NCI-H748 (cell line): Measurements from ENCODE around the gene TTC14.
A peak's percentile ranks its signal among the peaks of the same experiment; 100 is the strongest.
"Not testable (repeated sequence)": the region's sequence is repeated elsewhere in the genome, so short reads cannot be mapped to it uniquely, and the experiment has no call there.

Source experiments
- DNase-seq: peaks from one replicate; lab custom pipeline; 2025; ENCODE audit not compliant: unreplicated experiment; lab: John Stamatoyannopoulos, UW

The TTC14 gene

DNA sequence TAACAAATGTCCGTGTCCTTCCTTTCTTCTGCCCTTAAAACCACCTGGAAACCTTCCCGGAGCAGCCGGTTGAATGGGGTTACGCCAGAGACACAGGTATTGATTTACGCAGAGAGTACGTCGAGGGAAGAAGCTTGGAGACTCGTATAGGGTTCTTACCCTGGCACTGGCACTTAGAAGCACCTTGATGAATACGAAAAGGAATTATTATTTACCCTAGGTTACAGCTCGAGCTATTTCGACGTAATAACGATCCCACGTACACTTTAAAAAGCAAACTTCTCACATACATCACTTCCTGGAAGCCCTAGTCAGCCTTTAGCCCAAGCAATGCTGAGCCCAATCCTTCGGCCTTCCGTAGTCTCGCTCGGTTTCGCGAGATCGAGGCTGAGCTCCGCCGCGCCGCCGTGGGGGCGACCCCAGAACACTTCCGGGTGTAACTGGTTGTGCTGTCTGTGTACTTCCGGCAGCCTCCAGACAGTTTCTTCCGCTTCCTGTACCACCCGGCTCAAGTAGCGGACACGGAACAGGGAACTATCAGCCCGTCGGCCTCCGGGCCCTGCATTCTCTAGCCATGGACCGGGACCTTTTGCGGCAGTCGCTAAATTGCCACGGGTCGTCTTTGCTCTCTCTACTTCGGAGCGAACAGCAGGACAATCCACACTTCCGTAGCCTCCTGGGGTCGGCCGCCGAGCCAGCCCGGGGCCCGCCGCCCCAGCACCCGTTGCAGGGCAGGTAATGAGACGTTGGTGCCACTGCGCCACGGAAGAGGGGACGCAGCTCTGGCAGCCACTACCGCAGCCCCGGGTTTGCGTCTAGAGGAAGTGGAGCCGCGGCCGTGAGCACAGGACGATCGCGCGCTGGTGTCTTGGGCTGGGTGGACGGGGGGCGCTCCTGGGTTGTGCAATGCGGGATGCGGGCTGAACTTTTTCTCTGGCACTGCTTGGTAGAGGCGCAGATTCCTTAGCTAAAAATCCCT is at the start of gene TTC14:
TSS of gene TTC14 (plus strand) at position 476 of the 979 bp plus-strand sequence. CDS start at position 575, 99 bp downstream.
- peak; percentile 91 for DNase-seq

- DNase-seq: peak; percentile 84
Measured at GRCh38 chr3:180563406-180563805, 38.6 kb upstream of the TTC14 start.

GRCh38 chr3:180564676-180565075 is 37.3 kb upstream of the TTC14 start:
- DNase-seq: no peak

DNA sequence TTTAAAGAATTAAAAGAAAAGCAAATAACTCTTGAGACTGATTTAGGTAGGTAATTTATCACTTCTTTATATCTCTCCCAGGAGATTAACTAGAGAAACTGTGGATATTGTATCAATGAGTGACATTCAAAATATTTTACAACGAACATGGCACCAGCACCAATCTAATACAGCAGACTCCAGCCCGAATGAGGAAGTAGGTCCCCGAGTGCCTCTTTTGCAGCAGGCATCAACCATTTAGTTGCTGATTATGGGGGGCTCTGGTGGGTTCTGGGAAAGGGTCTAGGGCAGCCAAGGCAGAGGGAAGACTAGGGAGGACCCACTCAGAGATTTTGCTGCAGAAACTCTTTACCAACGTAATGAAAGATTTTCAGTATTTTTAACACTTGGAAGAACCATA is 31.7 kb upstream of the TTC14 start:
- DNase-seq: no peak

DNA sequence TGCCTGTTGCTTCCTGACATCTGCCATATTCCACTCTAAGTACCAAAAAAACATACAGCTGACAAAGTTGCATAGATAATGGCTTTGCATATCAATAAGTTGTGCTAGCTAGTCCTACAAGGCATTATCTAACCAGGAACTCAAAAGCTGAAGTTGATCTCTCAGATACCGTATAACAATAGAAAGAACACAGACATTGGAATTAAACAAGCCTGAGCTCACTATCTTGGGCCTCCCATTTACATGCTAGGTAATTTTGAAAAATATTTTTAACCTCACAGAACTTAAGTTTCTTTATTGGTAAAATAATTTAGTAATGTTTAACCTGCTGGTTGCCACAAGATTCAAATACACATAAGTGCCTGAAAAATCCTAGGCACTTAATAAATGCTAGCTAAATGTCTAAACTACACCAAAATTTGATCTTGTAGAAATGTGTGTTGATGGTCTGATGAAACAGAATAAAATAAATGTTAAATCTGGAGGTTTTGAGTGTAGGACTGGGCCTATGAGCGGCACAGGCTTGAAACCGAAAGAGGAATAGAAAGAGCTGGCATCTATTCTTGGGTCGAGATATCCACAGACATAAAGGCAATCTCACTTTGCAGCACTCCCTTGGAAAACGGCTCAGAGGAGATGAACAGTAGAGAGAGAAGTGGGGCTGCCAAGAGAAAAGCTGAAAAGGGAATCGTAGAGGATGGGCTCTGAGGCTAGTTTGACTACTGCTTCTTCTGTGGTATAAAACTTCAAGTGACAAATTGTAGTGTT is 29.9 kb upstream of the TTC14 start:
- no peak for DNase-seq

GRCh38 chr3:180575571-180575970 is 26.4 kb upstream of the TTC14 start:
- no peak for DNase-seq

GRCh38 chr3:180580934-180581333 is 21.0 kb upstream of the TTC14 start:
- DNase-seq: no peak

- DNase-seq: no peak
Measured at GRCh38 chr3:180590396-180590795, 11.6 kb upstream of the TTC14 start.

DNA sequence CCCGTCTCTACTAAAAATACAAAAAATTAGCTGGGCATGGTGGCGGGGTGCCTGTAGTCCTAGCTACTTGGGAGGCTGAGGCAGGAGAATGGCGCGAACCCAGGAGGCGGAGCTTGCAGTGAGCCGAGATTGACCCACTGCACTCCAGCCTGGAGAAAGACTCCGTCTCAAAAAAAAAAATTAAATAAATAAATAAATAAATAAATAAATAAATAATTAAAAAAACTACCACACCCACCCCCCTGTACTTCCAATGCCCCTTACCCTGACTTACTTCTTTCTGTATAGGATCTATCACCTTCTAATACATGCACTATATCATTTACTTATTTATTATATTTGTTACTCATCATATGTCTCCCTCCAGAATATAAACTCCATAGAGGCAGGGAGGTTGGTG is 8.3 kb upstream of the TTC14 start:
- DNase-seq: not testable (repeated sequence)

- peak; percentile 27 for DNase-seq
Measured at GRCh38 chr3:180594631-180595558, 7.1 kb upstream of the TTC14 start.

DNA sequence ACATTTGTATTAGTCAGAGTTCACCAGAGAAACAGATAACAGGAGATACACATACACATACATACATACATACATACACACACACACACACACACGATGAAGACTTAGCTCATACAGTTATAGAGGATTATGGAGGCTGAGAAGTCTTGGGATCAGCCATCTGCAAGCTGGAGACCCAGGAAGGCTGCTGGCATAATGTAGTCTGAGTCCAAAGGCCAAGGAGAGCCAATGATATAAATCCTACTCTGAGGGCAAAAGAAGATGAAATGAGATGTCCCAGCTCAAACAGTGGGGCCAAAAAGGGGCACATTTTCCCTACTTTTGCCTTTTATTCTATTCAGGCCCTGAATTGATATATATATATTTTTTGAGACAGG is 6.4 kb upstream of the TTC14 start:
- DNase-seq: no peak

GRCh38 chr3:180600473-180600872 is 1.5 kb upstream of the TTC14 start:
- DNase-seq: no peak

GRCh38 chr3:180611006-180611405 is 9.0 kb downstream of the TTC14 start:
- DNase-seq: no peak

DNA sequence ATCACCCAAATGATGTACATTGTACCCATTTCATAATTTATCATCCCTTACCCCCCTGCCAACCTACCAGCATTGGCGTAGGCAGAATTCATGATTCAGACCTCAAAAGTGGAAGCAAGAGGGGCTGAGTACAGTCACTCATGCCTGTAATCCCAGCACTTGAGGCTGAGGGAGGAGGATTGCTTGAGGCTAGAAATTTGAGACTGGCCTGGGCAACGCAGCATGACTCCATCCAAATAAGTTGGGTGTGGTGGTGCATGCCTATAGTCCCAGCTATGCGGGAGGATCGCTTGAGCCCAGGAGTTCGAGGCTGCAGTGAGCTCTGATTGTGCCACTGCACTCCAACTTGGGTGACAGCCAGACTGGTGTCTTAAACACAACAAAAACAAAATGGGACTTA is 10.4 kb downstream of the TTC14 start:
- DNase-seq: no peak

DNA sequence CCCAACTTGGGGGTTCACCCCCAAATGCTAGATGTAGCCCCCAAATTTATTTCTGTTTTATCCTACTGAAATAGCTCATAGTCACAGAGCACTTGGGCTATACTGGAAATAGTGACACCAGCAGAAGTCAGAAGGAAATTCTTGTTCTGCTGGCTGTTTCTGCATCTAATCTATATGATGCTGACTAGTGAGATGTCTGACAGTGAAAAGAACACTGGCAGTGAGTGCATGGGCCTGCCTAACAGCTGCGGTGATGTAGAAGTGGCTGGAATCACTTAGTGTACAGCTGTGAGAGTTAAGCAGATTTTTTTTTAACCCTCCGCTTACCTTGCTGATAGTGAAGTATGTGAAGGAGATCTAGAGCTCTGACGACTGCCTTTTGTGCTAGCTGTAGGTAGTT is 14.0 kb downstream of the TTC14 start:
- no peak for DNase-seq

- no peak for DNase-seq
Measured at GRCh38 chr3:180617049-180617448, 15.1 kb downstream of the TTC14 start.

GRCh38 chr3:180618563-180618962 is 16.6 kb downstream of the TTC14 start:
- not testable (repeated sequence) for DNase-seq

- DNase-seq: no peak
Measured at GRCh38 chr3:180619723-180620122, 17.8 kb downstream of the TTC14 start.

DNA sequence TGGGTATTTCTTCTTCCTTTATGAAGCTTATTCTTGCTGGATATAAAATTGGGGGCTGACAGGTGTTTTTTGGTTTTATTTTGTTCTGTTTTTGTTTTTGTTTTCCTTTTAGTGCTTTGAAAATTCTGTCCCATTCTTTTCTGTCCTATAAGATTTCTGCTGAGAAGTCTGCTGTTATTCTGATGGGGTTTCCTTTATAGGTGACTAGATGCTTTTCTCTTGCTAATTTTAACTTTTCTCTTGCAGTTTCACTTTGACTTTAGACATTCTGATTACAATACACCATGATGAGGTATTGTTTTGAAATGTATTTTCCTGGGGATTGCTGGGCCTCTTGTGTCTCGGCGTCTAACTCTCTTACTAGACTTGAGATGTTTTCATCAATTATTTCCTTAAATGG is 22.8 kb downstream of the TTC14 start:
- no peak for DNase-seq

GRCh38 chr3:180626844-180627243 is 24.9 kb downstream of the TTC14 start:
- no peak for DNase-seq

DNA sequence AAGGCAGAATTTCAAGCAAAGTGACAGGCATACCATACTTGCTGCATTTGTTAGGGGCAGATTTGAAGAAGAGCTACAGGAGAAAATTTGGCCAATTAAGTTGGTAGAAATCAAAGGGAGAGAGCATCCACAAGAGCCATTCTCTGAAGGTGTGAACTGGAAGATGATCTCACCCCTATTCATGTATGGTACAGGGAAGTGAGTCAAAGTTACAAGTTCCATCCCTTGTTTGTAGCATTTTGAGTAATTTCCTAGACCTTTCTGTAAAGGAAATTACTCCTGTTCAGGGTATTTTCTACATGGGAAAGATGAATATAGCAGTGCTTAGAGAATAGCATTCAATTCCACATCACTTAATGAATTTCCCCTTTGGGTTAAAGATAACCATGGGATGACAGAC is 28.4 kb downstream of the TTC14 start:
- DNase-seq: no peak
